RWPE2 (cell line): Measurements from ENCODE around the gene NDFIP1.
"Not testable (repeated sequence)": the region's sequence is repeated elsewhere in the genome, so short reads cannot be mapped to it uniquely, and the experiment has no call there.

Experiments used
- ATAC-seq: fragments of 200-7000 bp; cut with Tn5 transposase; 3 replicates; pipeline ENCODE4 v1.9.1; 2021; ENCODE audit warnings: low read depth
- DNase-seq: peaks from one replicate; pipeline ENCODE4 v3.0.0-alpha.2; 2020; ENCODE audit warnings: low spot score
- H3K27ac ChIP-seq: fragments of 450-650 bp; 2 replicates; pipeline ENCODE4 v1.5.1; 2017; ENCODE audit warnings: mild to moderate bottlenecking; ENCODE audit not compliant: poor library complexity, severe bottlenecking
- H3K27me3 ChIP-seq: fragments of 250-450 bp; sonication (Bioruptor Pico); 2 replicates; pipeline ENCODE4 v1.5.1; 2021; ENCODE audit warnings: mild to moderate bottlenecking, moderate library complexity; ENCODE audit not compliant: insufficient read depth, poor library complexity, severe bottlenecking
- H3K36me3 ChIP-seq: fragments of 250-450 bp; sonication (Bioruptor Pico); 2 replicates; pipeline ENCODE4 v1.5.1; 2020; ENCODE audit warnings: low read depth, mild to moderate bottlenecking, moderate library complexity
- H3K4me1 ChIP-seq: fragments of 250-450 bp; sonication (Bioruptor Pico); 2 replicates; pipeline ENCODE4 v1.5.1; 2021; ENCODE audit warnings: mild to moderate bottlenecking, moderate library complexity; ENCODE audit not compliant: insufficient read depth, poor library complexity, severe bottlenecking
- H3K4me3 ChIP-seq: fragments of 250-450 bp; sonication (Bioruptor Pico); 2 replicates; pipeline ENCODE4 v1.5.1; 2021; ENCODE audit warnings: mild to moderate bottlenecking, moderate library complexity; ENCODE audit not compliant: severe bottlenecking
- H3K9me3 ChIP-seq: fragments of 250-450 bp; sonication (Bioruptor Pico); 2 replicates; pipeline ENCODE4 v1.5.1; 2021; ENCODE audit warnings: mild to moderate bottlenecking, moderate library complexity; ENCODE audit not compliant: severe bottlenecking
- TF ChIP-seq, protein P1 (sequence below): fragments of 450-650 bp; IDR thresholded peaks from one replicate; pipeline ENCODE4 v1.5.1; 2017; ENCODE audit warnings: mild to moderate bottlenecking, moderate library complexity; ENCODE audit not compliant: poor library complexity, severe bottlenecking

Gene NDFIP1

DNA sequence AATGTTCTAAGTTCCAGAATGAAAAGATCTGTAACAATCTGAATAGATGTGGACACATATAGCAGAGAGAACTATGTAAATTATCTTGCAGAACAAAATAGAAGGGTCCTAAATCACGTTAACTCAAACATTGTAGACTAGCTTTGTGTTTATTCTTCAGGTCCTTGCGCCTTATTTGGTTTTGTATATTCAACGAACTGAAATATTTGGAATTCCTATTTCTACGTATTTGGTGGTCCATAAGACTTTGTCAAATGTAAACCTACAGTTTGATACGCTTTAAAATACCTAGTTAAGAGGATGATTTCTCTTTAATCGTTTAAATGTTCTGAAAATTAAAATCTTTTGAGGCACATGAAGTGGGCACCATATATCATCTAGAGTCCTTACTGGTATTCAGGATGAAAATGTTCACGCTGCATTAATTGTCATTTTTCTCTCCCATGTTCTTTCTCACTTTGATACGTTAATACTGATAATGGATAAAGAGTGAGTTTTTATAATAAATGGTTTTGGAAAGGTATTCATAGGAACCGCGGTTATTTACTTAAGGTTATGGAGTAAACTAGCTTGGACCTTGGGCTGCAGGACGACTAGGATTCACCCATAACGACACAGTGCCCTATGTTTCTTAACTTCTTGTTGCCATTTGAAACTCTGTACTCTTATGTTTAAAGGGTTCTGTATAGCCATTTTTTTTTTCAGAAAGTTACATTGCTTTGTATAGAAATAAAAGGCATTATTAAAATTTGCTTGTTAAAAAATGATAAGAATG lies 45.3 kb downstream of the NDFIP1 start:
- ATAC-seq (no peak), DNase-seq (no peak)
- peaks cover 43% of the 10 kb centered on the region for H3K36me3 ChIP-seq
- no peak overlapping the region for H3K4me3 ChIP-seq
- H3K27ac ChIP-seq, result no peak overlapping the region
- no peaks in the 10 kb centered on the region for H3K9me3 ChIP-seq
- H3K27me3 ChIP-seq, result no peaks in the 10 kb centered on the region
- no peaks in the 10 kb centered on the region for H3K4me1 ChIP-seq
- TF ChIP-seq, protein P1, sequence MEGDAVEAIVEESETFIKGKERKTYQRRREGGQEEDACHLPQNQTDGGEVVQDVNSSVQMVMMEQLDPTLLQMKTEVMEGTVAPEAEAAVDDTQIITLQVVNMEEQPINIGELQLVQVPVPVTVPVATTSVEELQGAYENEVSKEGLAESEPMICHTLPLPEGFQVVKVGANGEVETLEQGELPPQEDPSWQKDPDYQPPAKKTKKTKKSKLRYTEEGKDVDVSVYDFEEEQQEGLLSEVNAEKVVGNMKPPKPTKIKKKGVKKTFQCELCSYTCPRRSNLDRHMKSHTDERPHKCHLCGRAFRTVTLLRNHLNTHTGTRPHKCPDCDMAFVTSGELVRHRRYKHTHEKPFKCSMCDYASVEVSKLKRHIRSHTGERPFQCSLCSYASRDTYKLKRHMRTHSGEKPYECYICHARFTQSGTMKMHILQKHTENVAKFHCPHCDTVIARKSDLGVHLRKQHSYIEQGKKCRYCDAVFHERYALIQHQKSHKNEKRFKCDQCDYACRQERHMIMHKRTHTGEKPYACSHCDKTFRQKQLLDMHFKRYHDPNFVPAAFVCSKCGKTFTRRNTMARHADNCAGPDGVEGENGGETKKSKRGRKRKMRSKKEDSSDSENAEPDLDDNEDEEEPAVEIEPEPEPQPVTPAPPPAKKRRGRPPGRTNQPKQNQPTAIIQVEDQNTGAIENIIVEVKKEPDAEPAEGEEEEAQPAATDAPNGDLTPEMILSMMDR, result no peak

DNA sequence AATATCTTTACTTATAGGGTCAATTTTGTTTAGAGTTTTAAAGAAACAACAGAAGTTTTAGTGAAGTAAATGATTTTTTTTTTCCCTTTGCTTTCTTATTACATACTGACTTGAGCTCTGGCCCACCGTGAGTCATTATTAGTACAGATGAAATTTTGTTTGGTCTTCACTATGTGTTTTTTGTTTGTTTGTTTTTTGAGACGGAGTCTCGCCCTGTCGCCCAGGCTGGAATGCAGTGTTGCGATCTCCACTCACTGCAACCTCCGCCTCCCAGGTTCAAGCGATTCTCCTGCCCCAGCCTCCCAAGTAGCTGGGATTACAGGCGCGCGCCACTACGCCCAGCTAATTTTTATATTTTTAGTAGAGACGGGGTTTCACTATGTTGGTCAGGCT lies 45.9 kb downstream of the NDFIP1 start:
- H3K27me3 ChIP-seq, H3K27ac ChIP-seq: not testable (repeated sequence)

DNA sequence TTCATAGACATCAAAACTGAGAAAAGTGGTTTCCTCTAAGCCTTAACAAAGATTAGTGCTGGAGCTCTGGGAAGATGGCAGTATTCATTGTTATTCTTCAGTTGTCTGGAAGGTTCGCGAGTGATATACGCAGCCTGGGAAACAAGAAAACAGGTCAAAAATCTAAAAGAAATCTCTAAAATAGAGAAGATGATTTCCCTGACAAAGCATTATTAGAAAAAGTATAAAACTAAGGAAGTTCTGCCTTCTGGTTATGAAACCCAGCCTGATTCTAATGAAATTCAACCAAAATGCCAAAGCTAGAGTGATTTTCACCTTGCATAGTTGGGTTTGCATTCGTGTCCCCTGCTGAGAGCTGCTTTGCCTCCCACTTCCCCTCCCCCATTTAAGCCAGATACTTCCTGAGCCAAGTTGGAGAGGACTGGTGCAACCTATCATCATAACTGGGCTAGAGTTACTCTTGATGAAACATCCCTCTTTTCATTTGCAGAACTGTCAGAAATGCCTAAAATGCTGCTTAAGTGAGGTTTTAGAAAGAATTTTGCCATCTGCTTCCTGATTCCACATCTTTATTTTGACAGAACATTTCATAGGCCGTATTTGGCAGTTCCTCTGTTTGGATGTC lies 48.4 kb downstream of the NDFIP1 start:
- no peak for DNase-seq
- Histone ChIP-seq H3K4me1 (no peaks in the 10 kb centered on the region), H3K9me3 (no peaks in the 10 kb centered on the region), H3K4me3 (no peak overlapping the region), H3K27ac (no peak overlapping the region), H3K27me3 (no peaks in the 10 kb centered on the region), H3K36me3 (peaks cover 32% of the 10 kb centered on the region)
- TF ChIP-seq, protein P1, result no peak
- ATAC-seq, result no peak

More for the DNA sequence above, 45.9 kb downstream of the NDFIP1 start:
- ATAC-seq, H3K9me3 ChIP-seq, H3K4me3 ChIP-seq, H3K4me1 ChIP-seq, DNase-seq: not testable (repeated sequence)
- peaks cover 39% of the 10 kb centered on the region for H3K36me3 ChIP-seq

DNA sequence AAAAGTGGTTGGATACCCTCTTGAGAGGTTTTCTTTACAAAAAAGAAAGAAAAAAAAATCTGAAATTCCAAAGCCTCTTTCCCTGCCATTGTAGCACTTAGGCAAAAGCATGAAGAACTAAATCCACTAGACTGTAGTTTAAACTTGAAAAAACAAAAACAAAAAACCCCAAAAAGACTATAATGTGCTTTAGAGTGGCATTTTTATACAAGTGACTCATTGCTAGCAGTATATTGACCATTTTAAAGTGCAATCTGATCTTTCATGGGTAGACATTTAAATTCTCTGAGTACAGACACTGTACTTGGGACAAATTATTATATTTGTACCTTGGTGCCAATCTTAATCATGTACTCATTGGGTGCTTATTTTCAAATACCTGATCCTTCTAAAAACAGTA lies 50.8 kb downstream of the NDFIP1 start:
- H3K27me3 ChIP-seq, result no peaks in the 10 kb centered on the region
- H3K36me3 ChIP-seq, result peaks cover 14% of the 10 kb centered on the region
- no peaks in the 10 kb centered on the region for H3K9me3 ChIP-seq
- no peaks in the 10 kb centered on the region for H3K4me1 ChIP-seq
- ATAC-seq, result no peak
- H3K4me3 ChIP-seq, result no peak overlapping the region
- no peak for DNase-seq
- no peak overlapping the region for H3K27ac ChIP-seq
- TF ChIP-seq, protein P1, result no peak

DNA sequence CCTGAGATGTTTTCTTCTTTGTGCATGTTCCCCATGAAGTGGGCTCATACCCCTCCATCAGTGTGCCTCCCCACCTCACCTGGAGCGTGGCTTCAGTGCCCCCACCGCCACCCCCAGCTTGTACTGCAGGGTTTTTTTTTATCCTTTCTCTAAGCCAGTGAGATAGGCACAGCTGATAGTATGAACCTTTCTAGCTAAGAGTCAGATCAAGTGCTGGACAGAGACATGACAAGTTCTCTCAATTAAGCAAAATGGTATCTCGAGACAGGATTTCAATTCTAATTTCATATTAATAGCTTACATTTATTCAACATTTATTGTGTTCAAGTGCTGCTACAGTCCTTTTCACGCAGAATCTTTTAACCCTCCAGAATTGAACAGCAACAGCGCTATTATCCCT lies 55.7 kb downstream of the NDFIP1 start:
- no peak overlapping the region for H3K27ac ChIP-seq
- DNase-seq, result no peak
- no peaks in the 10 kb centered on the region for H3K9me3 ChIP-seq
- 0 out of 2 replicates have a peak, but pooled peaks cover 4% of the 10 kb centered on the region for H3K36me3 ChIP-seq
- no peaks in the 10 kb centered on the region for H3K27me3 ChIP-seq
- H3K4me3 ChIP-seq, result no peak overlapping the region
- no peak for ATAC-seq
- TF ChIP-seq, protein P1, result no peak
- H3K4me1 ChIP-seq, result no peaks in the 10 kb centered on the region
